GM23338 (cell line): ENCODE data around the gene HOXD4. TPM values are rescaled to one million over a fixed set of nuclear protein-coding genes. Genes with fewer than 3 reads are reported as not detected.

ENCODE experiments used
- ATAC-seq: fragments of 200-7000 bp; cut with Tn5 transposase; 3 replicates; pipeline ENCODE4 v1.9.1; 2020
- DNase-seq: peaks from one replicate; pipeline ENCODE4 v3.0.0-alpha.2; 2015; ENCODE audit warnings: low spot score
- H2AFZ ChIP-seq: fragments of 200-600 bp; sonication (generic); 2 replicates; pipeline ENCODE4 v1.8.0; 2016; ENCODE audit warnings: antibody characterized with exemption, mild to moderate bottlenecking, moderate library complexity
- H3F3A ChIP-seq: fragments of 200-600 bp; sonication (generic); replicated peaks from 2 replicates; pipeline ENCODE4 v1.8.0; 2017; ENCODE audit warnings: antibody characterized with exemption, mixed run types, low read depth
- H3K27ac ChIP-seq: fragments of 200-600 bp; sonication (generic); 2 replicates; pipeline ENCODE4 v1.6.1; 2016; ENCODE audit warnings: low read depth
- H3K27me3 ChIP-seq: fragments of 200-600 bp; sonication (generic); 2 replicates; pipeline ENCODE4 v1.8.0; 2016; ENCODE audit warnings: mild to moderate bottlenecking, mixed run types, moderate library complexity; ENCODE audit not compliant: insufficient read depth
- H3K36me3 ChIP-seq: fragments of 200-600 bp; sonication (generic); 2 replicates; pipeline ENCODE4 v1.8.0; 2016; ENCODE audit warnings: mild to moderate bottlenecking; ENCODE audit not compliant: insufficient read depth
- H3K4me1 ChIP-seq: fragments of 200-600 bp; sonication (generic); 2 replicates; pipeline ENCODE4 v1.8.0; 2016; ENCODE audit warnings: mild to moderate bottlenecking, moderate library complexity; ENCODE audit not compliant: insufficient read depth
- H3K4me2 ChIP-seq: fragments of 200-600 bp; sonication (generic); 2 replicates; pipeline ENCODE4 v1.7.1; 2017; ENCODE audit warnings: mixed run types
- H3K4me3 ChIP-seq: fragments of 200-600 bp; sonication (generic); 2 replicates; pipeline ENCODE4 v1.6.1; 2016; ENCODE audit warnings: mixed run types
- H3K79me2 ChIP-seq: fragments of 200-600 bp; sonication (generic); replicated peaks from 2 replicates; pipeline ENCODE4 v1.8.0; 2017; ENCODE audit warnings: mild to moderate bottlenecking; ENCODE audit not compliant: insufficient read depth
- H3K9me2 ChIP-seq: fragments of 200-600 bp; sonication (generic); 2 replicates; pipeline ENCODE4 v1.8.0; 2017; ENCODE audit not compliant: insufficient read depth
- H4K20me1 ChIP-seq: fragments of 200-600 bp; sonication (generic); replicated peaks from 2 replicates; pipeline ENCODE4 v1.8.0; 2017; ENCODE audit warnings: mild to moderate bottlenecking; ENCODE audit not compliant: insufficient read depth
- H3K27ac Mint-ChIP-seq: 2 replicates; pipeline ENCODE4 v1.8.0; 2020; ENCODE audit warnings: inconsistent platforms, mild to moderate bottlenecking, moderate library complexity, mixed read lengths
- H3K27me3 Mint-ChIP-seq: 3 replicates; pipeline ENCODE4 v1.8.0; 2022; ENCODE audit warnings: low read depth, mild to moderate bottlenecking, moderate library complexity, mixed read lengths, inconsistent platforms; ENCODE audit not compliant: insufficient read depth, poor library complexity
- H3K36me3 Mint-ChIP-seq: 3 replicates; pipeline ENCODE4 v1.8.0; 2021; ENCODE audit warnings: low read depth, mild to moderate bottlenecking, inconsistent platforms, moderate library complexity, mixed read lengths
- H3K4me1 Mint-ChIP-seq: 3 replicates; pipeline ENCODE4 v1.8.0; 2020; ENCODE audit warnings: mild to moderate bottlenecking, inconsistent platforms, mixed read lengths
- H3K4me3 Mint-ChIP-seq: 3 replicates; pipeline ENCODE4 v1.8.0; 2021; ENCODE audit warnings: moderate library complexity, mild to moderate bottlenecking, inconsistent platforms, mixed read lengths
- H3K9me3 Mint-ChIP-seq: 3 replicates; pipeline ENCODE4 v1.8.0; 2020; ENCODE audit warnings: moderate library complexity, mild to moderate bottlenecking, inconsistent platforms, mixed read lengths
- CREB1 ChIP-seq: fragments of 250-450 bp; sonication (Bioruptor Pico); IDR thresholded peaks from 2 replicates; pipeline ENCODE4 v1.5.0; 2020; ENCODE audit warnings: low read depth, mild to moderate bottlenecking, moderate library complexity
- CTCF ChIP-seq, 2 experiments: fragments of 200-600 bp in 1 of 2; sonication (generic) in 1 of 2; conservative IDR thresholded peaks; 2 replicates each; pipeline versions ENCODE4 v1.5.1 to v1.6.1; 2016 to 2017; ENCODE audit warnings: antibody characterized with exemption in 2 of 2, low read depth in 2 of 2, mild to moderate bottlenecking in 2 of 2, moderate library complexity in 1 of 2
- EZH2 ChIP-seq: fragments of 200-600 bp; sonication (generic); IDR thresholded peaks from one replicate; pipeline ENCODE4 v1.8.0; 2017; ENCODE audit warnings: antibody characterized with exemption, mild to moderate bottlenecking, low read depth; ENCODE audit not compliant: unreplicated experiment
- EZH2phosphoT487 ChIP-seq: fragments of 200-600 bp; sonication (generic); IDR thresholded peaks from one replicate; pipeline ENCODE4 v1.8.1; 2018; ENCODE audit warnings: antibody characterized with exemption; ENCODE audit not compliant: unreplicated experiment
- JUNB ChIP-seq: IDR thresholded peaks from one replicate; pipeline ENCODE4 v1.6.1; 2016; ENCODE audit warnings: antibody characterized with exemption; ENCODE audit not compliant: unreplicated experiment
- NANOG ChIP-seq: IDR thresholded peaks from 2 replicates; pipeline ENCODE4 v1.6.1; 2016; ENCODE audit warnings: antibody characterized with exemption, borderline replicate concordance
- REST ChIP-seq: IDR thresholded peaks from one replicate; pipeline ENCODE4 v1.6.1; 2018; ENCODE audit warnings: antibody characterized with exemption; ENCODE audit not compliant: unreplicated experiment
- STAT1 ChIP-seq: IDR thresholded peaks from one replicate; pipeline ENCODE4 v1.6.1; 2016; ENCODE audit warnings: antibody characterized with exemption; ENCODE audit not compliant: unreplicated experiment
- ZNF114 ChIP-seq: fragments of 250-450 bp; sonication (Bioruptor Pico); IDR thresholded peaks from 2 replicates; pipeline ENCODE4 v1.5.0; 2020; ENCODE audit warnings: mild to moderate bottlenecking, moderate library complexity
- ZNF331 ChIP-seq: fragments of 250-450 bp; sonication (Bioruptor Pico); IDR thresholded peaks from 2 replicates; pipeline ENCODE4 v1.5.0; 2020; ENCODE audit warnings: low read depth, mild to moderate bottlenecking, moderate library complexity
- ZNF462 ChIP-seq: fragments of 250-450 bp; sonication (Bioruptor Pico); IDR thresholded peaks from 2 replicates; pipeline ENCODE4 v1.5.0; 2020; ENCODE audit warnings: mild to moderate bottlenecking, moderate library complexity
- polyA plus RNA-seq: library from polyadenylated mRNA; unstranded; fragments of >200 nt; fragmentation: Nextera tagmentation; extraction: Ambion mirVana; gene quantifications from 2 replicates; pipeline ENCODE4 v1.2.1, GENCODE V29; 2016
- total RNA-seq: library from RNA; depleted of rRNA; stranded (reverse); fragments of >200 nt; shearing (Covaris generic); gene quantifications from 2 replicates; pipeline ENCODE4 v1.2.3, GENCODE V29; 2014

Gene HOXD4
- total and polyA plus RNA-seq, 2 experiments from 2014 or later = not detected

DNA sequence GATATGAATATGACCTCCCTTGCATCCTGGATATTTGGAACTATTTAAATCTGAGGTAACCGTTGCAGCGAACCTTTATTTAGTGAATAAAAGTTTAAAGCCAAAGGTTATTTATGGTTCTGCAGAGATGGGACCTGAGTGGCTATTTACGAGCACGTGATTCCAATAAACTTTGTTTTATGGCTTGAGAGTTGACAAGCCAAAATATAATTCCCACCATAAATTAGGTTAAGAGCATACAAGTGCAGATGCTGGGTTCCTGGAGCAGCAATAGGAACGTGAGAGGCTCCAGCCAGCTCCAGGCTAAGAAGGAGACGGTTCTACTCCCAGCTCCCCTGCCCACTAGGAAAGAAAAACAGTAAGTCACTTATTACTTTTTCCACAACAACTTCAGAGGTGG lies 5.2 kb upstream of the HOXD4 start:
- Mint-ChIP-seq H3K27ac (no peak overlapping the region), H3K36me3 (no peaks in the 10 kb centered on the region), H3K4me3 (no peak overlapping the region), H3K4me1 (peaks cover 12% of the 10 kb centered on the region), H3K9me3 (0 out of 3 replicates have a peak, but pooled peaks cover 2% of the 10 kb centered on the region), H3K27me3 (peaks cover 100% of the 10 kb centered on the region)
- Histone ChIP-seq H2AFZ (no peak overlapping the region), H3K9me2 (no peaks in the 10 kb centered on the region), H3K4me3 (no peak overlapping the region), H3K4me1 (peaks cover 13% of the 10 kb centered on the region), H4K20me1 (peaks cover 39% of the 10 kb centered on the region), H3K27ac (no peak overlapping the region), H3K79me2 (no peaks in the 10 kb centered on the region), H3K27me3 (peaks cover 100% of the 10 kb centered on the region), H3F3A (peaks cover 27% of the 10 kb centered on the region; the same call in 1 of the 2 replicates), H3K4me2 (no peak overlapping the region), H3K36me3 (no peaks in the 10 kb centered on the region)
- peak; percentile 0 for TF ChIP-seq EZH2phosphoT487
- TF ChIP-seq CREB1 (CRISPR knock-in tag) = no peak
- peak; percentile 36 for TF ChIP-seq EZH2
- TF ChIP-seq ZNF114 = no peak
- no peak for ATAC-seq
- no peak for DNase-seq

DNA sequence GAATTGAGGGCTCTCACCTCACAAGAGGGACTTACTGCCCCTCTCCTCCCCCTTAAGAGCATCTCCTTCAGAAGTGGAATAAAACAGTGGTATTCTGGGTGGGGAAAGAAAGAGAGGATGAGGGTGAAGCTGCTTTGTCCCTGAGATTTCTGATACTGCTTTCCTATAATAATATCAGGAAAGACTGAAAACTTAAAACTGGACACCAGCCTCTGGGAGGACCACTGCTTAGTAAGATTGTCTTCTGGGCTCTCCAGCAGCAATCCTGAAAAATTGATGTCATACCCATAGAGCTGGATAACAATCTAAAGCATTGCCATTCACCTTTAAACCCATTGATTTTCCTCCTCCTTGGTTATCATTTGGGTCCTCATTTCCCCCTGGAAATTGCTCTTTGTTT lies 4.7 kb upstream of the HOXD4 start:
- Histone ChIP-seq H3K36me3 (no peaks in the 10 kb centered on the region), H3K27me3 (peaks cover 100% of the 10 kb centered on the region), H3F3A (peaks cover 22% of the 10 kb centered on the region; the same call in 1 of the 2 replicates), H3K4me1 (peaks cover 13% of the 10 kb centered on the region), H3K9me2 (no peaks in the 10 kb centered on the region), H3K4me2 (no peak overlapping the region), H3K27ac (no peak overlapping the region), H3K4me3 (no peak overlapping the region), H4K20me1 (peaks cover 34% of the 10 kb centered on the region), H2AFZ (no peak overlapping the region), H3K79me2 (no peaks in the 10 kb centered on the region)
- 0 out of 3 replicates have a peak, but pooled peaks cover 2% of the 10 kb centered on the region for H3K9me3 Mint-ChIP-seq
- no peak for DNase-seq
- ATAC-seq = no peak
- no peak overlapping the region for H3K4me3 Mint-ChIP-seq
- peaks cover 100% of the 10 kb centered on the region for H3K27me3 Mint-ChIP-seq
- no peaks in the 10 kb centered on the region for H3K36me3 Mint-ChIP-seq
- no peak overlapping the region for H3K27ac Mint-ChIP-seq
- peaks cover 15% of the 10 kb centered on the region for H3K4me1 Mint-ChIP-seq
- TF ChIP-seq STAT1 (no peak), REST (no peak), JUNB (no peak), ZNF331 (CRISPR knock-in tag) (no peak), ZNF462 (no peak), ZNF114 (no peak), EZH2 (no peak), EZH2phosphoT487 (no peak), NANOG (no peak), CTCF (conservative IDR thresholded peaks at IDR 0.05; ENCODE audit: low read depth in 2 of 2) (no peak)
